ENCODE data around the gene SLC5A1.

DNA sequence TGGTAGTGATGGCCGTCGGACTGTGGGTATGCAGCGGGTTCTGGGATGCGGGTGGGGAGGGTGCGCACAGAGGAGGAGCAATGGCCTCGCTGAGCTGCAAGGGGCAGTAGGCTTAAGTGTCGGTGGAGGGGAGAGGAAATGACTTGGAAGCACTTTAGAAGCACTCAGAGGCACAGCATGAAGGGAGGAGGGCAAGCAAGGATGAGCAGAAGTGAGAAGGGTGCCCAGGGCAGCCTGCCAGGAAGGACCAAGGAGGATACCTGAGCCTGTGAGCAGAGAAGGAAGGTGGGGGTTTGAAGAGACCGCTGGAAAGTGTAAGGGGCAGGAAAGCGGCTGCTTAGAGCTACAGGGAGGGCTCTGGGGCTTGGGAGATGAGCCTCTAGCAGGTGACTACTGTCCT lies 330 bp downstream of the SLC5A1 start:
- no peak for TF ChIP-seq POLR2AphosphoS5 (IDR thresholded peaks at IDR 0.05; ENCODE audit: low read depth, low read length)
- no peak for TF ChIP-seq POLR2A (IDR thresholded peaks at IDR 0.05; ENCODE audit: low read depth, low read length)
- no peak for TF ChIP-seq TAF1 (IDR thresholded peaks at IDR 0.05; ENCODE audit: borderline replicate concordance, low read depth, low read length)

All from GM12892 (cell line).